Measurements from ENCODE around the gene SERPINA3.

The SERPINA3 gene

GRCh38 chr14:94670692-94671285 lies 58.6 kb downstream of the SERPINA3 start:
- Histone ChIP-seq H3K79me2 (ENCODE audit: control insufficient read depth, low read length) (no peaks in the 10 kb centered on the region), H3K9me2 (replicated peaks; ENCODE audit: control insufficient read depth, low read length) (no peaks in the 10 kb centered on the region), H3K27me3 (ENCODE audit: control insufficient read depth, low read length) (peaks cover 6% of the 10 kb centered on the region), H4K20me1 (ENCODE audit: control insufficient read depth, insufficient read depth, low read depth, low read length) (no peaks in the 10 kb centered on the region), H3F3A (ENCODE audit: control insufficient read depth, insufficient read depth) (no peaks in the 10 kb centered on the region), H3K27ac (ENCODE audit: low read depth, low read length) (no peak overlapping the region), H3K4me2 (ENCODE audit: low read length) (no peak overlapping the region), H3K36me3 (ENCODE audit: control insufficient read depth, low read length) (no peaks in the 10 kb centered on the region), H3K4me1 (ENCODE audit: control insufficient read depth, low read length) (no peaks in the 10 kb centered on the region), H3K4me3 (ENCODE audit: low read length) (no peak overlapping the region), H3K9me3 (ENCODE audit: control insufficient read depth, insufficient read depth, low read length) (no peaks in the 10 kb centered on the region)
- no peak for TF ChIP-seq CTCF (IDR thresholded peaks at IDR 0.05; ENCODE audit: low read depth, low read length, poor library complexity, severe bottlenecking)
- TF ChIP-seq EZH2phosphoT487 (IDR thresholded peaks at IDR 0.05; ENCODE audit: borderline replicate concordance, low read length) = no peak

GRCh38 chr14:94671870-94672444 lies 59.8 kb downstream of the SERPINA3 start:
- H3K27me3 ChIP-seq (ENCODE audit: control insufficient read depth, low read length) = peaks cover 6% of the 10 kb centered on the region
- no peaks in the 10 kb centered on the region for H3K9me3 ChIP-seq (ENCODE audit: control insufficient read depth, insufficient read depth, low read length)
- TF ChIP-seq CTCF (IDR thresholded peaks at IDR 0.05; ENCODE audit: low read depth, low read length, poor library complexity, severe bottlenecking) (no peak), EZH2phosphoT487 (IDR thresholded peaks at IDR 0.05; ENCODE audit: borderline replicate concordance, low read length) (no peak)
- no peak overlapping the region for H3K4me3 ChIP-seq (ENCODE audit: low read length)
- H3K27ac ChIP-seq (ENCODE audit: low read depth, low read length) = no peak overlapping the region
- H3F3A ChIP-seq (ENCODE audit: control insufficient read depth, insufficient read depth) = no peaks in the 10 kb centered on the region
- no peak overlapping the region for H3K4me2 ChIP-seq (ENCODE audit: low read length)
- no peaks in the 10 kb centered on the region for H3K79me2 ChIP-seq (ENCODE audit: control insufficient read depth, low read length)
- H4K20me1 ChIP-seq (ENCODE audit: control insufficient read depth, insufficient read depth, low read depth, low read length) = no peaks in the 10 kb centered on the region
- H3K9me2 ChIP-seq (replicated peaks; ENCODE audit: control insufficient read depth, low read length) = no peaks in the 10 kb centered on the region
- no peaks in the 10 kb centered on the region for H3K36me3 ChIP-seq (ENCODE audit: control insufficient read depth, low read length)
- no peaks in the 10 kb centered on the region for H3K4me1 ChIP-seq (ENCODE audit: control insufficient read depth, low read length)

- H3K9me3 ChIP-seq (ENCODE audit: control insufficient read depth, insufficient read depth, low read length) = no peaks in the 10 kb centered on the region
- H3K27ac ChIP-seq (ENCODE audit: low read depth, low read length) = no peak overlapping the region
- H3K4me2 ChIP-seq (ENCODE audit: low read length) = no peak overlapping the region
- H3F3A ChIP-seq (ENCODE audit: control insufficient read depth, insufficient read depth) = no peaks in the 10 kb centered on the region
- H3K4me1 ChIP-seq (ENCODE audit: control insufficient read depth, low read length) = no peaks in the 10 kb centered on the region
- no peaks in the 10 kb centered on the region for H3K79me2 ChIP-seq (ENCODE audit: control insufficient read depth, low read length)
- no peaks in the 10 kb centered on the region for H3K9me2 ChIP-seq (replicated peaks; ENCODE audit: control insufficient read depth, low read length)
- H3K36me3 ChIP-seq (ENCODE audit: control insufficient read depth, low read length) = no peaks in the 10 kb centered on the region
- no peak overlapping the region for H3K4me3 ChIP-seq (ENCODE audit: low read length)
- H4K20me1 ChIP-seq (ENCODE audit: control insufficient read depth, insufficient read depth, low read depth, low read length) = no peaks in the 10 kb centered on the region
- H3K27me3 ChIP-seq (ENCODE audit: control insufficient read depth, low read length) = peaks cover 2% of the 10 kb centered on the region
- TF ChIP-seq CTCF (IDR thresholded peaks at IDR 0.05; ENCODE audit: low read depth, low read length, poor library complexity, severe bottlenecking) (no peak), EZH2phosphoT487 (IDR thresholded peaks at IDR 0.05; ENCODE audit: borderline replicate concordance, low read length) (no peak)
Observed at GRCh38 chr14:94673071-94673470, 60.9 kb downstream of the SERPINA3 start.

All from DOHH2 (cell line).